HG03439 (cell line): ENCODE measurements around the gene AQP2.

Experiments
- ATAC-seq: cut with Tn5 transposase; IDR thresholded peaks from one replicate; pipeline ENCODE4 v1.9.1; 2021; ENCODE audit warnings: mild to moderate bottlenecking, moderate library complexity; ENCODE audit not compliant: unreplicated experiment

AQP2 gene

DNA sequence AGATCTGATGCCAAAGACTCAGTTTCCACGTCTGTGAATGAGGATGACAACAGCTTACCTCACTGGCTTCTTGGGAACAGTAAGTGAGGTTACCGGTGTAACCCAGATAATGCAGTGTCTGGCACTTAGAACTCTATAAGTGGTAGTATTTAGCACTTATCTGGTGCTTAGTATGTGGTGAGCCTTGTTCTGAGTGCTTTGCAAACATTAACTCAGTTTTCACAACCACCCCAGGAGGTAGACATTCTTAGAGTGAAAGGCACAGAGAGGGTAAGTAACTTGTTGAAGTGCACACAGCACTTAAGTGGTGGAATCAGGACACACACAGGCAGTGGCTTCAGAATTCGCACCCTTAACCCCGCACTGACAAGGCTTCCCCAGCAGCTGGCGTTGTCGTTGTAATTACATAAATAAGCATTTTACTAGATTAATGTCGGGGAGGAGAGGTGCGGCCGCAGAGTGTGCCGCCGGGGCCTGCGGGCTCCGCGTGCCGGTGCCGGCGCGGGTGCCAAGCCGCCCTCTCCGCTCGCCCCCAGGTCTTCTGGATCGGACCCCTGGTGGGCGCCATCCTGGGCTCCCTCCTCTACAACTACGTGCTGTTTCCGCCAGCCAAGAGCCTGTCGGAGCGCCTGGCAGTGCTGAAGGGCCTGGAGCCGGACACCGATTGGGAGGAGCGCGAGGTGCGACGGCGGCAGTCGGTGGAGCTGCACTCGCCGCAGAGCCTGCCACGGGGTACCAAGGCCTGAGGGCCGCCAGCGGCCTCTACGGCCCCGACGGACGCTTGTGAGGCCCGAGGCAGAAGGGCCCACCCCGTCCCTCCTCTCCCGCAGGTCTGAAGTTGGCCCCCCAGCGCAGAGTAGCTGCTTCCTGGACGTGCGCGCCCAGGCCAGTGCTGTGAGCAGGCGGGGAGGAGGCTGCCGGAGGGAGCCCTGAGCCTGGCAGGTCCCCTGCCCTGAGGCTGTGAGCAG, 4.6 kb downstream of the AQP2 start:
- no peak for ATAC-seq

DNA sequence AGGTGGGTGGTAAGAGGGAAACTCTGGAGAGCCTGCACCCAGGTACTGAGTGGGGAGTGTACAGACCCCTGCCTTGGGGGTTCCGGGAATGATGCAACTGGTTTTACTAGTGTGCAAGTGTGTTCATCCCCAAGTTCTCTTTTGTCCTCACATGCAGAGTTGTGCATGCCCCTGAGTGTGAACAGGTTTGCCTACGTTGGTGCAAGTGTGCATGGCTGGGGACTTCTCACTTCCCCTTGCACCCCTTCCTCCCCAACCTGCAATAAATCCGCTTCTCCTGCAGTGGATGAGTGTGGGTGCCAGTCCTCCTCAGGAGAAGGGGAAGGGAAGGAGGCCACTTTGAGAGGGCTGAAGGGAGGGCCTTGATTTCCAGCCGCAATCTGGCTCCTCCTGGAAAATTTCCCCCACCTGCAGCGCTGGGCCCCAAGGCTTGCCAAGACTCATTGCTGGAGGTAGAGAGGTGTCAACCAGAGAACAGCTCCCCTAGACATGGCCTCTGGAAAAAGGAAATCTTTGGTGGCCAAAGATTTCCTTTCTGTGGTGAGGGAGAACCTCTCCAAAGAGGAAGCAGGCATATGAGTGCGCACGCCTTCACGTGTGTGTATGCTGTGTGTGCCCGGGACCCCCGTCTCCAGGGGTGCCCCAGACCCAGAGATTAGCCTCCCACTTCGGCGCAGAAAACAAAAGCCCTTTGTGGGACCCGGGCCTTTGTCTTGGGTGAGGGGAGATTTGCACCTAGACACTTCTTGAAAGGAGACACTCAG, 5.5 kb downstream of the AQP2 start:
- ATAC-seq = no peak

DNA sequence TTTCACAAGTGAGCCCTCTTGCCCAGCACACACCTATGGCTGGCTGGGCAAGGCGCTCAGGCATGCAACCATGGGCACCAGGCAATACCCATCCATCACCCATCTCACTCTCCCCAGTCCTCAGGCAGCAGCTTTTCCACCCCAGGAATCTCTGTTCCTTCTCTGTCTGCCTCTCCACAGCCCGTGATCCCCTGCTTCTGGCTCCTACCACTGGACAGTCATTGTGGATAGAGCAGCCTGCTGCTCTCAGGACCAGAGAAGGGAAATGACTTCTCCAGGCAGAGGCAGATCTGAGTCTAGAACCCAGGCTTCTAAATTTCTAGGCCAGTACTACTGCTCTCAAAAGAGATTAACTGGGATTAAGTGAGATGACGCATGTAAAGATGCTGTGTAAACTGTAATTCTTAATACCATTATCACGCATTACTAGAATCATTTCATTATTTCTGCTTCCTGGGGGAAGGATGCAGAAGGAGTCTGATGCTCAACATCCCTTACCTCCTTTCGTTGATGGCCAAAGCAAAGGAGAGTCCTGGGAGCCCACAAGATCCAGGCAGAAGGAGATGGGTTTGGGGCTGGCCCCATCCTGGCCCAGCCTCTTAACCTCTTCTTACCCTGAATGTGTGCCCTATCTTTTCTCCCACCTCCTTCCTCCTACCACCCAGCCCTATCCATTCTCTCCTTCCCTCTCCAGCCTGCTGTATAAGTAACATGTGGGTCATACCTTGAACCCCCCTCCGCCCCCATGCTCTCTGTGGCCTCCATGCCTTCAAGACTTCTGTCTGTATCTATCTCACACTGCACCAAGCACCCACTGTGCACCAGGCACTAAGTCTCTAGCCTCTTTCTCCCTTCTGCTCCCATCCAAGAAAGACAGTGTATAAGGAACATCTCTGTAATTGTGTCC, 6.4 kb downstream of the AQP2 start:
- ATAC-seq = no peak

- no peak for ATAC-seq
These were observed 7.0 kb downstream of the AQP2 start for GRCh38 chr12:49957570-49957967.

DNA sequence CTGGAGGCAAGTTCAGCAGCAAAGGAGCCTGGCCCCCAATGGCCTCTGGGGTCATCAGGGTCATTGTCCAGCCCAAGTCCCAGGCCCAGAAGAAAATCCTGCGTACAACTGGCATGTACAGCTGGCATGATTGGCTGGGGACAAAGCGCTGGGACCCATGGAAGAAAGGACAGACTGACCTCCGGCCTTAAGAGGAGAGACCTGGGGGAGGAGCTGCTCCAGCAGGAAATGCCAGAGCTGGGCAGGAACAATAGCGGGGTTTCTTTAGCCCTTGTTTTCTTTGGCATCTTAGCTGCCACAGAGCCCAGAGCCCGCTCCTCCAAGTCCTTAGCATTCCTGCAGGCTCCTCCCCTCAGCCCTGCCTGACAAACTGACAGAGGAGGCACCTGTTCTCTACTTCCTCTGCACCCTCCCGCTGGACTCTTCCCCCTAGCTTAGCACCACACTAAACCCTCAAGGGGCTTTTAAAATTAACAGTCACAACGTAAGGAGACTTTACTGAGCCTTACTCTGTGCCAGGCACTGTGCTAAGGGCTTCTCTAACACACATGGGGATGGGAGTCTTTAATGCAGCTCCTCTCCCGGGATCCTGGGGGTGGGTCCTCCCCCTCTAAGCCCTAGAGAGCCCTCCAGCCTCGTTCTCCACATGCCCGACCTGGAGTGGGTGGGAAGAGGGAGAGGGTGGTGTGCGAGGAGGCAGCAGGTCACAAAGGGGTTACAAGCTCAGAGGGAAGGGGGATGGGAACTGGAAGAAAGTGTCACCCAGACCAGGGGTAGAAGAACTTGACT, 9.3 kb downstream of the AQP2 start:
- no peak for ATAC-seq

DNA sequence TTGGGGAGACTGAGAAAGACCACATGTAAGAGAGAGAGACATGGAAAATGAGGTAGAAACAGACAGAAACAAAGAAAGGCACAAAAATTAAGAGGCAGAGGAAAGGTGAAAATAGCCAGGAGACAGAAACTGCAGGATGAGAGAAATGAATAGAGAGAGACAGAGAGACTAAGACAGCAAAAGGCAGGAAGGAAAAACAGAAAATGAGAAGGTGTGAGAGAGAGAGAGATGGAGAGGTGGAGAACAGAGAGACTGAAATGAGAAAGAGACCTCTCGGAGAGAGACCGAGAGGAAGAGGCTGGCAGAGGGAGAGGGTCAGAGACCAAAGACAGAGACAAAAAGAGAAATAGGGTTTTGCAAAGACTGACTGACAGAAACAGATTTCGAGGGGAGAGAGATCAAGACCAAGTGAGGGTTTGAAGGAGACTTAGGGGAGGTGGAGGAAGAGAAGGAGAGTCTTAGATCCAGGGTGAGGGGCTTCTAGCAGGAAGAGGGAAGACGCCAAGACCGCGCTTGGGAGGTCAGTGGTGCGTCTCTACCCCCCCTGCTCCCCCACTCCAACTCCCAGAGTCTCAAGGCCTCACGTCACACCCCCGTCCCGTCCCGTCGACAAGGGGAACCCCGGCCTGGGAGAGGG, 10.1 kb downstream of the AQP2 start:
- ATAC-seq = no peak

- no peak for ATAC-seq
These were observed 10.8 kb downstream of the AQP2 start, which contains the start of gene AQP5 for GRCh38 chr12:49961111-49961922. AQP5 (plus strand) TSS chr12:49961872; CDS start chr12:49962018, 146 bp downstream.

- no peak for ATAC-seq
These were observed 11.6 kb downstream of the AQP2 start for GRCh38 chr12:49961993-49962764.

DNA sequence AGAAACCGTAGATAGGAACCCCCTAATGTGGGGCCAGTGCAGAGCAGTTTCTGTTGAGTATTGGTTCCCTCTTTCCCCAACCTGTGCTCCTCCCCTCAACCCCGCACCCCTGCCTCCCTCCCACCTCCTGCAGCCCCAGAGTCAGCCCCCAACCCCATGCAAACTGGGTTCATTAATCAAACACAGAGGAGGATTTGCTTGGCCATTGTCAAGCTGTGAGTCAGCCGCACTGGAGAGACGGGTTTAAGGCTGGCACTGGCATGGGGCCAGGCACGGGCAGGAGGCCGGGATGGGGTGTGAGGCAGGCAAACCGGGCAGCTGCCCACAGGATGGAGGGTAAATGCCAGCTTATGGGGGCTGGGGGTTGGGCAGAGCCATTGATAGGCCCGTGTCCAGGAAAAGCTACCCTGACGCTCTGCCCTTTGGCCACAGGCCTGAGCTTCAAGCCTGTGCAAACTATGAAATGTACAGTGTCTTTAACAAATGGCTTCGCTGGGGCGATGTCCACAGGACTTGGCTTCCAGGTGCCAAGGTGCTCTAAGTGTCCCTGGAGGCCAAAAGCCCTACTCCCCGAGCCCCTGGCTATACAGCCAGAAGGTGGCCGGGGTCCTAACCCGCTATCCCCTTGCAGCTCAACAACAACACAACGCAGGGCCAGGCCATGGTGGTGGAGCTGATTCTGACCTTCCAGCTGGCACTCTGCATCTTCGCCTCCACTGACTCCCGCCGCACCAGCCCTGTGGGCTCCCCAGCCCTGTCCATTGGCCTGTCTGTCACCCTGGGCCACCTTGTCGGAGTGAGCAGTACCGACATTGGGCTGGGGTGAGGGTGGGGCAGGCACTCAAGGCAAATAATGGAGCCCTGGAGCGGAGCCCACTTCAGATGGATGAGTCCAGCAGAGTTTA, 12.6 kb downstream of the AQP2 start:
- ATAC-seq = no peak

DNA sequence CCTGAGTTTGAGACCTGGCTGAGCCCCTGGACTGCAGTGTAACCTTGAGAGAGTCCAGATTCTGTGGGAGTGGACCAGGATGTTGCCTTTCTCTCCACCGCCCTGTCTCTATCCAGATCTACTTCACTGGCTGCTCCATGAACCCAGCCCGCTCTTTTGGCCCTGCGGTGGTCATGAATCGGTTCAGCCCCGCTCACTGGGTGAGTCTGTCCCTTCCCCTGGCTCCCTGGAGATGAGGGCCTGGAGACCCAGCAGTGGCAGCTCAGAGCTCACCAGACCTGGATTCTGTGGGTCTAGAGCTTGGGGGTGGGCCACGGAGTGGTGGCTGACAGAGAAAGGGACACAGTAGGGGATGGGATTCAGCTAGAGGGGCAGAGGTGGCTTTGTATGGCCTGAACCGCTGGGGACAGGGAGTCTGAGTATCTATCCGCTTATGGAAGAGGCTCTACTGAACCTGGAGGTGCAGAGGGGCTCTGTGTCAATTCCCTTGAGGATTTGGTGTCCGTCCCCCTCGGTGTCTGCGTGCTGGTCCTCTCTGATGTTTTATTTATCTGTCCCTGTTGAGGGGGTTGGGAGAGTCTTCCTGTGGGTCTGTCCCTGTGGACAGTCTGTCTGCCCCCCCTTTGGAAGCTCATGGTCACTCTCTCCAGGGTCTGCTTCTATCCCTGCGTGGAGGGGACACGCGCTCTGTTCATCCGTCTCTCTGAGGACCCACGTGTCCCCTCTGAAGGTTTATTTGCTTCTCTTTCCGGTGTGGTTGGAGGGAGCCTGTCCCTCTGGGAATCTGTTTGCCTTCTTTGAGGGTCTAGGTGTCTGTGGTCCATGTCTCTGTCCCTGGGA, 13.7 kb downstream of the AQP2 start:
- ATAC-seq = no peak

DNA sequence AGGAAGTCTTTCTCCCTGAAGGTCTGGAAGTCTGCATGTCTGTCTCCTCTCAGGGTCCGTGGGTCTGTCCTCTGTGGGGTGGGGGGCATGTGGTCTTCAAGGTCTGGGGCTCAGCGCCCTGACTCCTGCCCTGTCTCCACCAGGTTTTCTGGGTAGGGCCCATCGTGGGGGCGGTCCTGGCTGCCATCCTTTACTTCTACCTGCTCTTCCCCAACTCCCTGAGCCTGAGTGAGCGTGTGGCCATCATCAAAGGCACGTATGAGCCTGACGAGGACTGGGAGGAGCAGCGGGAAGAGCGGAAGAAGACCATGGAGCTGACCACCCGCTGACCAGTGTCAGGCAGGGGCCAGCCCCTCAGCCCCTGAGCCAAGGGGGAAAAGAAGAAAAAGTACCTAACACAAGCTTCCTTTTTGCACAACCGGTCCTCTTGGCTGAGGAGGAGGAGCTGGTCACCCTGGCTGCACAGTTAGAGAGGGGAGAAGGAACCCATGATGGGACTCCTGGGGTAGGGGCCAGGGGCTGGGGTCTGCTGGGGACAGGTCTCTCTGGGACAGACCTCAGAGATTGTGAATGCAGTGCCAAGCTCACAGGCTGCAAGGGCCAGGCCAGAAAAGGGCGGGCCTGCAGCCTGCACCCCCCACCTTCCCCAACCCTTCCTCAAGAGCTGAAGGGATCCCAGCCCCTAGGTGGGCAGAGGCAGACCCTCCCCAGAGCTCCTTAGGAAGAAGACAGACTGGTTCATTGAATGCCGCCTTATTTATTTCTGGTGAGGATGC, 14.5 kb downstream of the AQP2 start:
- no peak for ATAC-seq

GRCh38 chr12:49965836-49966235, 15.3 kb downstream of the AQP2 start:
- ATAC-seq = no peak

DNA sequence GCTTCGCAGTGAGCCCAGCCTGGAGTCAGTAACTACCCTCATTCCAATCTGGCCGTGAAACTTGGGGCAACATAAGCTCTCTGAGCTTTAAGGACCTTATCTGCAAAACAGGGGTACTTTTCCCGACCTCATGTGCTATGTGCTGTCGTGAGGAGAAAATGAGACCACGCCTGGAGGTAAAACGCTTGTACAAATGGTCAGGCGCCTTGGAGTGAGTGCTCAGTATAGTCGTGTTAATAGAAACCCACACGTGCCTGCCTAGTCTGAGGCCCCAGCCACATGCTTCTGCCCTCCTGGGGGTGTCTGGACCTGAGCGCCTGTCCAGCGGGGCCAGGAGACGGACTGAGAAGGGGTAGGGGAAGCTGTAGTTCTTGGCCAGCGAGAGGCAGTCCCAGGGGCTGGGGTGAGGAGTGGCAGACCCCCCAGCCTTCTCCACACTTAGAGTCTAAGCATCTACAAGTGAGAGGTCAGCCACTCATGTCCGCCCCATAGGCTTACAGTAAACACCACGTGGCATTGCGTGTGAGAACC, 16.0 kb downstream of the AQP2 start:
- ATAC-seq = no peak

DNA sequence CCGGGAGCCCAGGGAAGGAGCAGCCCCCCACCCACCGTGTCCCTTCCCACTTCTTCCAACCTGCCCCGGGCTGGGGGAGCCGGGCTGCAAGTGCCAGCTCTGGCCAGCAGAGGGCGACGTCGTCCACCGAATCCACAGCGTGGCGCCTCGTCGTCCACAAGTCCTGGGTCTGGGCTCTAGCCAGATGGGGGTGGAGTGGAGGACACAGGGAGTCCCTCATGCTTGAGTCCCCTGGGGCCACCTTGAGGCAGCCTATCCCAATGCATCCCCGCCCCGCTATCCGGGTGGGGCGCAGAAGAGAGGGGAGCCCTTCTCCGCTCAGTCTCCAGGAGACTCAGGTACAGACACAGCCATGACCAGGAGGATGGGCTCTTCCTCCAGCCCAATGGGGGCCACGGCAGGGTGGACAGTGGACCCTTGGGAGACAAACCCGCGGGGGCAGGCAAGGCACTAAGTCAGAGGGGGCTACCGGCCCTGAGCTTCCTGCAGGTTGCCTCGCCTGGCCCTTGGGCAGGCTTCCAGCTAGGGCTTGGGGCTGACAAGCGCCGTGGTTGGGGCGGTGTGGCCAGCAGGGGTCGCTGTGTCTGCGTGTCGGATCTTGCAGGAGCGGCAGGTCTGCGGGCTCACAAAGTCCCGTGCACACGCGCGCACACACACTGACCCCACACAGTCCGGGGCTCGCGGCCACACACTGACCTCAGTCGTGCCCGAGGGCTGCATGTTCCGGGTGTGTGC, 16.7 kb downstream of the AQP2 start:
- ATAC-seq = peak; percentile 60
